Gastrocnemius medialis (tissue), 4 donors: Measurements from ENCODE around the gene ORC3.

Experiments
- POLR2A ChIP-seq, 2 donors: fragments of 450-650 bp; IDR thresholded peaks; one replicate each; pipeline ENCODE4 v1.6.1; 2017; ENCODE audit warnings: antibody characterized with exemption in 2 of 2, mild to moderate bottlenecking in 2 of 2, moderate library complexity in 2 of 2
- TF ChIP-seq, protein P1 (sequence below), 5 experiments: fragments of 450-650 bp in 3 of 5; fragments of 200-600 bp in 2 of 5; sonication (generic) in 2 of 5; IDR thresholded peaks in 4 of 5; conservative IDR thresholded peaks in 1 of 5; 1 replicate in 4 of 5; 2 replicates in 1 of 5; pipeline ENCODE4 v1.5.1; 2016 to 2019; ENCODE audit warnings: antibody characterized with exemption in 5 of 5, mild to moderate bottlenecking in 3 of 5, moderate library complexity in 3 of 5

DNA sequence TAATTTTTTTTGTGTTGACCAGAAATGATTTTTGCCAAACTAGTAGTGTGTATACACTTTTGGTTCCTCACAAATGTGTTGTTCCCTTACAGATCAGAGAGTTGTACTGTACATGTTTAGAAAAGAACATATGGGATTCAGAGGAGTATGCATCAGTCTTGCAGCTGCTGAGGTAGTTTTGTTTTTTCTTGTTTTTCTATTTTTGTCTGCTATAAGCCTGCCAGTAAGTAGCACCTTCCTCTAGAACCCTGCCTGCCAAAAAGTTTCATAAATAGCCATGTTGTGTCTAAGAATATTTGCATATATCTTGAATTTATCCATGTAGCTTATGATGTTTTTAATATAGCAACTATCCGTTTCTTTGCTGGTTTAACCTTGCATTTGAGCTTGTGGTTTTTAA, 46.4 kb downstream of the ORC3 start:
- TF ChIP-seq, protein P1, sequence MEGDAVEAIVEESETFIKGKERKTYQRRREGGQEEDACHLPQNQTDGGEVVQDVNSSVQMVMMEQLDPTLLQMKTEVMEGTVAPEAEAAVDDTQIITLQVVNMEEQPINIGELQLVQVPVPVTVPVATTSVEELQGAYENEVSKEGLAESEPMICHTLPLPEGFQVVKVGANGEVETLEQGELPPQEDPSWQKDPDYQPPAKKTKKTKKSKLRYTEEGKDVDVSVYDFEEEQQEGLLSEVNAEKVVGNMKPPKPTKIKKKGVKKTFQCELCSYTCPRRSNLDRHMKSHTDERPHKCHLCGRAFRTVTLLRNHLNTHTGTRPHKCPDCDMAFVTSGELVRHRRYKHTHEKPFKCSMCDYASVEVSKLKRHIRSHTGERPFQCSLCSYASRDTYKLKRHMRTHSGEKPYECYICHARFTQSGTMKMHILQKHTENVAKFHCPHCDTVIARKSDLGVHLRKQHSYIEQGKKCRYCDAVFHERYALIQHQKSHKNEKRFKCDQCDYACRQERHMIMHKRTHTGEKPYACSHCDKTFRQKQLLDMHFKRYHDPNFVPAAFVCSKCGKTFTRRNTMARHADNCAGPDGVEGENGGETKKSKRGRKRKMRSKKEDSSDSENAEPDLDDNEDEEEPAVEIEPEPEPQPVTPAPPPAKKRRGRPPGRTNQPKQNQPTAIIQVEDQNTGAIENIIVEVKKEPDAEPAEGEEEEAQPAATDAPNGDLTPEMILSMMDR (IDR thresholded peaks at IDR 0.05 in 4 of 5, conservative IDR thresholded peaks at IDR 0.05 in 1 of 5) = no peak
- no peak for TF ChIP-seq POLR2A (IDR thresholded peaks at IDR 0.05)
